Fibroblast of lung (primary cell): ENCODE data around the gene PC.

Experiments used
- EZH2 ChIP-seq: IDR thresholded peaks from 2 replicates; pipeline ENCODE4 v1.5.1; 2012; ENCODE audit warnings: low read length, control low read depth, mild to moderate bottlenecking; ENCODE audit errors: missing control alignments
- TF ChIP-seq, protein P1 (sequence below), 2 donors: IDR thresholded peaks in 1 of 2; conservative IDR thresholded peaks in 1 of 2; 1 replicate in 1 of 2; 2 replicates in 1 of 2; pipeline ENCODE4 v1.5.1; 2011 to 2012; ENCODE audit warnings: low read length in 2 of 2, control low read depth in 1 of 2, inconsistent platforms in 1 of 2, low read depth in 1 of 2, mild to moderate bottlenecking in 1 of 2

DNA sequence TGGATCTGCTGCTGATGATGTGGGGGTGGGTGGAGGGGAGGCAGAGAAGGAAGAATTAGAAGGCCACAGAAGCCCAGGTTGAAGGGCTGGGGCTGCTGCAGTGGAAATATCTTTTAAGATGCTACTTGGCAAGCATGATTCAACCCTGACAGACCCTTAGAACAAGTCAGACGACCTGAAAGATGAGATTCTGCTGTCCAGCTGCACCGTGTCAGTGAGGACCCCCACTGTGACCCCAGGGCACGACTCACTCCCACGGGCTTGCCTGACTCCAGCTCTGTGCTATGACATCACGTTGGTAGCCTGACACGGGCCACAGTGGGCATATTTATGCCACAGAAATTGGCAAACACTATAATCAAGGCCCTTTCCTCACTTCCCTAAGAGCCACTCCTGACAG is 65.3 kb downstream of the PC start:
- TF ChIP-seq EZH2 = no peak
- TF ChIP-seq, protein P1, sequence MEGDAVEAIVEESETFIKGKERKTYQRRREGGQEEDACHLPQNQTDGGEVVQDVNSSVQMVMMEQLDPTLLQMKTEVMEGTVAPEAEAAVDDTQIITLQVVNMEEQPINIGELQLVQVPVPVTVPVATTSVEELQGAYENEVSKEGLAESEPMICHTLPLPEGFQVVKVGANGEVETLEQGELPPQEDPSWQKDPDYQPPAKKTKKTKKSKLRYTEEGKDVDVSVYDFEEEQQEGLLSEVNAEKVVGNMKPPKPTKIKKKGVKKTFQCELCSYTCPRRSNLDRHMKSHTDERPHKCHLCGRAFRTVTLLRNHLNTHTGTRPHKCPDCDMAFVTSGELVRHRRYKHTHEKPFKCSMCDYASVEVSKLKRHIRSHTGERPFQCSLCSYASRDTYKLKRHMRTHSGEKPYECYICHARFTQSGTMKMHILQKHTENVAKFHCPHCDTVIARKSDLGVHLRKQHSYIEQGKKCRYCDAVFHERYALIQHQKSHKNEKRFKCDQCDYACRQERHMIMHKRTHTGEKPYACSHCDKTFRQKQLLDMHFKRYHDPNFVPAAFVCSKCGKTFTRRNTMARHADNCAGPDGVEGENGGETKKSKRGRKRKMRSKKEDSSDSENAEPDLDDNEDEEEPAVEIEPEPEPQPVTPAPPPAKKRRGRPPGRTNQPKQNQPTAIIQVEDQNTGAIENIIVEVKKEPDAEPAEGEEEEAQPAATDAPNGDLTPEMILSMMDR (conservative IDR thresholded peaks at IDR 0.05 in 1 of 2, IDR thresholded peaks at IDR 0.05 in 1 of 2; ENCODE audit: low read depth in 1 of 2, low read length in 2 of 2) = no peak
